ENCODE data around the gene SNCG.
"Not testable (repeated sequence)": the region's sequence is repeated elsewhere in the genome, so short reads cannot be mapped to it uniquely, and the experiment has no call there.

SNCG gene

DNA sequence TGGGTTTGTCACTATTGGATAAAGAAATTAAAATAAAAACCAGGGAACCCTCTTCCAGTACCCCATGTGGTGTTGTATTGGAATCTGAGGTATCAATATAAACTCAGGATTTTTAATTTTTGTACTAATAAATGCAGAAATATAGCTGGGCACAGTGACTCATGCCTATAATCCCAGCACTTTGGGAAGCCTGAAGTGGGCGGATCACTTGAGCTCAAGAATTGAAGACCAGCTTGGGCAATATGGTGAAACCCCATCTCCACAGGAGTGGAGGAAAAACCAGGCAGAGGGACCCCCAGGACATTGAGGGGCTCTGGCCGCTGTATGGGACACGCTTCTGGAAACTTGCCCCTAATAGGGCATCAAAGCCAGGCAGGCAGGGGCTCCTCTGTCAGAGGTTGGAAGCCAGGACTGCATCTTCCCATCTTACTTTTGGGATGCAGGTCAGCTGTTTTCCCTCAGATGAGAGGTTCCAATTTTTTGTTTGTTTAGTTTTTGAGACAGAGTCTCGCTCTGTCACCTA is 21.0 kb downstream of the SNCG start:
- no peak overlapping the region for H3K4me3 ChIP-seq (ENCODE audit: low read depth, low read length)
- ChIA-PET POLR2A (no interaction called here), CTCF (no interaction called here)
- TF ChIP-seq, protein P1, sequence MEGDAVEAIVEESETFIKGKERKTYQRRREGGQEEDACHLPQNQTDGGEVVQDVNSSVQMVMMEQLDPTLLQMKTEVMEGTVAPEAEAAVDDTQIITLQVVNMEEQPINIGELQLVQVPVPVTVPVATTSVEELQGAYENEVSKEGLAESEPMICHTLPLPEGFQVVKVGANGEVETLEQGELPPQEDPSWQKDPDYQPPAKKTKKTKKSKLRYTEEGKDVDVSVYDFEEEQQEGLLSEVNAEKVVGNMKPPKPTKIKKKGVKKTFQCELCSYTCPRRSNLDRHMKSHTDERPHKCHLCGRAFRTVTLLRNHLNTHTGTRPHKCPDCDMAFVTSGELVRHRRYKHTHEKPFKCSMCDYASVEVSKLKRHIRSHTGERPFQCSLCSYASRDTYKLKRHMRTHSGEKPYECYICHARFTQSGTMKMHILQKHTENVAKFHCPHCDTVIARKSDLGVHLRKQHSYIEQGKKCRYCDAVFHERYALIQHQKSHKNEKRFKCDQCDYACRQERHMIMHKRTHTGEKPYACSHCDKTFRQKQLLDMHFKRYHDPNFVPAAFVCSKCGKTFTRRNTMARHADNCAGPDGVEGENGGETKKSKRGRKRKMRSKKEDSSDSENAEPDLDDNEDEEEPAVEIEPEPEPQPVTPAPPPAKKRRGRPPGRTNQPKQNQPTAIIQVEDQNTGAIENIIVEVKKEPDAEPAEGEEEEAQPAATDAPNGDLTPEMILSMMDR (IDR thresholded peaks at IDR 0.05; ENCODE audit: insufficient read depth, low read length, missing control alignments): no peak
- no peak for DNase-seq (ENCODE audit: low read depth, low spot score)

DNA sequence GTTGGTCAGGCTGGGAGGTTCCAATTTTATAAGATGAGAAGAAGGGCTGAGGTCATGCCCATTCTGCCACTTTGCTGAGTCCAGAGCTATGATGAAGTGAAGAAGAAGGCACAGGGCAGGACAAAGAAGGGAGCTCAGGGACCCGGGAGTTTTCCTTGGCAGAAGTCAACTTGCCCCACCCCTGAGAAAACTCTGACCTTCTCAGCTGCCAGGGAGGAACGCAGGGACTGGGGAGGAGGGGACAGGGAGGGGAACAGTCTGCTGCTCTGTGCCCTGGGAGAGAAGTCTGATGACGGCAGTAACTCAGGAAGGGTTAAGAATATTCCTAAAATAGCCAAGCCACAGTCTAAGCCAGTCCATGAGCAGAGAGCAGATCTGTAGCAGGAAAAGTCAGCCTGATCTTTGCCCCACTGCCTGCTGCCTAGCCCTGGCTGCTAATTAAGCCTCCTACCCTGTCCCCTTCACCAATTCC is 21.6 kb downstream of the SNCG start:
- ChIA-PET POLR2A (interaction anchor here (1.2 kb wide), 1 partner anchor 9 kb away, joined by 4 read pairs; no protein-coding TSS in a partner anchor), CTCF (interaction anchor here (0.9 kb wide), 1 partner anchor 19 kb away, joined by 3 read pairs; no protein-coding TSS in a partner anchor)
- no peak overlapping the region for H3K4me3 ChIP-seq (ENCODE audit: low read depth, low read length)
- TF ChIP-seq, protein P1 (IDR thresholded peaks at IDR 0.05; ENCODE audit: insufficient read depth, low read length, missing control alignments): no peak
- no peak for DNase-seq (ENCODE audit: low read depth, low spot score)

DNA sequence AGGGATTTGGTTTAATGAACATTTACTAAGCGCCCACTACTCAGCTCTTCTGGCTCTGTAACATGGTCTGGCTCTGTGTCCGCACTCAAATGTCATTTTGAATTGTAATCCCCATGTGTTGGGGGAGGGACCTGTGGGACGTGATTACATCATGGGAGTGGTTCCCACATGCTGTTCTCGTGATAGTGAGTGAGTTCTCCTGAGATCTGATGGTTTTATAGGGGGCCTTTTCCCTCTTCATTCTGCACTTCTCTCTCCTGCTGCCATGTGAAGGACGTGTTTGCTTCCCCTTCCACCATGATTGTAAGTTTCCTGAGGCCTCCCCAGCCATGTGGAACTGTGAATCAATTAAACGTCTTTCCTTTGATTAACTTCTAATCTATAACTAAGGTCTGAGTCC is 22.6 kb downstream of the SNCG start:
- CTCF ChIA-PET: interaction anchor here (0.9 kb wide), 1 partner anchor 20 kb away, joined by 3 read pairs; no protein-coding TSS in a partner anchor
- DNase-seq (ENCODE audit: low read depth, low spot score); H3K4me3 ChIP-seq (ENCODE audit: low read depth, low read length): not testable (repeated sequence)
- POLR2A ChIA-PET: interaction anchor here (1.2 kb wide), 1 partner anchor 10 kb away, joined by 4 read pairs; no protein-coding TSS in a partner anchor

DNA sequence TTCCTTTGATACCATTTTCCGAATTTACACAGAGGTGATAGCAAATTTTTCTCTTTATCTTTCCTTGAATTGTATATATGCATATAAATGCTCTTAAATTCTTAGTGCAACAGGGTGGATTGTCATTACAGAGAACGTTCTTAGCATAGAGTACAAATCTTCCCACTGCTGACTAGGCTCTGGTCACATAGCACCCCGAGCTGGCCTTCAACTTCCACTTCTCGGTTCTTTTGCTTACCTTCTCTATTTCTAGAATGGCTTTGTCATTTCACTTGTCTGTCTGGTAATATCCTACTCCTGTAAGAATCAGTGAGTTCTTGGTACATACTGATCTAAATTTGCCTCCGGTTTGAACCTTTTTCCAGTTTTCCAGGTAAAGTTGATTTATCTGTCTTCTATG is 23.3 kb downstream of the SNCG start:
- no peak overlapping the region for H3K4me3 ChIP-seq (ENCODE audit: low read depth, low read length)
- ChIA-PET CTCF (no interaction called here), POLR2A (no interaction called here)
- TF ChIP-seq, protein P1 (IDR thresholded peaks at IDR 0.05; ENCODE audit: insufficient read depth, low read length, missing control alignments): no peak
- no peak for DNase-seq (ENCODE audit: low read depth, low spot score)

DNA sequence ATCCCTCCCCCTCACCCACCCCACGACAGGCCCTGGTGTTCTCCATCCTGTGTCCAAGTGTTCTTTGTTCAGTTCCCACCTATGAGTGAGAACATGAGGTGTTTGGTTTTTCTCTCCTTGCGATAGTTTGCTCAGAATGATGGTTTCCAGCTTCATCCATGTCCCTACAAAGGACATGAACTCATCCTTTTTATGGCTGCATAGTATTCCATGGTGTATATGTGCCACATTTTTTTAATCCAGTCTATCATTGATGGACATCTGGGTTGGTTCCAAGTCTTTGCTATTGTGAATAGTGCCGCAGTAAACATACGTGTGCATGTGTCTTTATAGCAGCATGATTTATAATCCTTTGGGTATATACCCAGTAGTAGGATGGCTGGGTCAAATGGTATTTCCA is 26.1 kb downstream of the SNCG start:
- POLR2A ChIA-PET; CTCF ChIA-PET; H3K4me3 ChIP-seq (ENCODE audit: low read depth, low read length); DNase-seq (ENCODE audit: low read depth, low spot score): not testable (repeated sequence)

DNA sequence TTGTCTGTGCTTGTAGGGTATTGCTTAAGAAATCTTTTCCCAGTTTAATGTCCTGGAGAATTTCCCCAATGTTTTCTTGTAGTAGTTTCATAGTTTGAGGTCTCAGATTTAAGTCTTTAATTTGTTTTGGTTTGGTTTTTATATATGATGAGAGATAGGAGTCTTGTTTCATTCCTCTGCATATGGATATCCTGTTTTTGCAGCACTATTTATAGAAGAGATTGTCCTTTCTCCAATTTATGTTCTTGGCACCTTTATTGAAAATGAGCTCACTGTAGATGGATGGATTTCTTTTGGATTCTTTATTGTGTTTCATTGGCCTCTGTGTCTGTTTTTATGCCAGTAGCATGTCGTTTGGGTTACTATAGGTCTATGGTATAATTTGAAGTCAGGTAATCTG is 30.1 kb downstream of the SNCG start:
- ChIA-PET CTCF (interaction anchor here (2.1 kb wide), 1 partner anchor 22 kb away, joined by 8 read pairs; no protein-coding TSS in a partner anchor), POLR2A (no interaction called here)
- TF ChIP-seq, protein P1 (IDR thresholded peaks at IDR 0.05; ENCODE audit: insufficient read depth, low read length, missing control alignments): no peak
- no peak for DNase-seq (ENCODE audit: low read depth, low spot score)
- no peak overlapping the region for H3K4me3 ChIP-seq (ENCODE audit: low read depth, low read length)

DNA sequence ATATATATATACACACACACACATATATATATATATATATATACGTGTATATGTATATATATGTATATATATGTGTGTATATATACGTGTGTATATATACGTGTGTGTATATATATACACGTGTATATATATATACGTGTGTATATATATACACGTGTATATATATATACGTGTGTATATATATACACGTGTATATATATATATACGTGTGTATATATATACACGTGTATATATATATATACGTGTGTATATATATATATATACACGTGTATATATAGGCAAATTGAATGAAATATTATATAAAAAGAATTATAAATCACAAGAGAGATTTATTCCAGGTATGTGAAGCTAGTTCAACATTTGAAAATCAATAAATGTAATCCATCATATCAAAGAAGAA is 33.0 kb downstream of the SNCG start:
- POLR2A ChIA-PET; DNase-seq (ENCODE audit: low read depth, low spot score); CTCF ChIA-PET; H3K4me3 ChIP-seq (ENCODE audit: low read depth, low read length): not testable (repeated sequence)

DNA sequence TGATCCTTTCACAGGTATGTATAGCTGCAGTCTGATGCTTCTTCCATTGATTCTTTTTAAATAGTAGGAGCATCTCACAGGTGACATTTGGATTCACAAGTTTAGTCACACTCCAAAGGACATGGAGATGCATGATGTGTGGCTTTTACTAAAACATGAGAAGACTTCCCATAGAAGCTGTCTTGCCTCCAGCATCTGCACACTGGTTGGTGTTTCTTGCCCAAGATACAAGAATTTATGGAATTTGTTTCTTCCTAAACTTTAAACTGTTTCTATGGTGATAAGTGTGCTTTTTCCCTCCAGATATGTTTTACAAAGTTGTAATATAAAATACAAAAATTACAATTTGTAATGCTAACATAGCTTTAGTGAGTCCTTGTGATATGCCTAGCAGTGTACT is 34.1 kb downstream of the SNCG start:
- TF ChIP-seq, protein P1 (IDR thresholded peaks at IDR 0.05; ENCODE audit: insufficient read depth, low read length, missing control alignments): no peak
- no peak for DNase-seq (ENCODE audit: low read depth, low spot score)
- CTCF ChIA-PET: no interaction called here
- POLR2A ChIA-PET: no interaction called here
- H3K4me3 ChIP-seq (ENCODE audit: low read depth, low read length): no peak overlapping the region
